HG02588 (cell line): ENCODE results near the gene ANKRD31.
"Not testable (repeated sequence)": the region's sequence is repeated elsewhere in the genome, so short reads cannot be mapped to it uniquely, and the experiment has no call there.

Experiments used
- ATAC-seq: cut with Tn5 transposase; IDR thresholded peaks from one replicate; pipeline ENCODE4 v1.9.1; 2021; ENCODE audit warnings: mild to moderate bottlenecking, moderate library complexity; ENCODE audit not compliant: unreplicated experiment

Gene ANKRD31

GRCh38 chr5:75236322-75237316 is at the start of gene ANKRD31:
Gene ANKRD31 (minus strand): TSS chr5:75236878. CDS start chr5:75236686, 192 bp downstream.
- peak; percentile 99 for ATAC-seq

- no peak for ATAC-seq
Observed at GRCh38 chr5:75286211-75286773, 49.6 kb upstream of the ANKRD31 start.

GRCh38 chr5:75282581-75282980 is 45.9 kb upstream of the ANKRD31 start:
- no peak for ATAC-seq

- no peak for ATAC-seq
Observed at GRCh38 chr5:75281716-75282465, 45.2 kb upstream of the ANKRD31 start.

- ATAC-seq, result no peak
Observed at GRCh38 chr5:75279321-75279720, 42.6 kb upstream of the ANKRD31 start.

- no peak for ATAC-seq
Observed at GRCh38 chr5:75277463-75277862, 40.8 kb upstream of the ANKRD31 start.

GRCh38 chr5:75275756-75276155 is 39.1 kb upstream of the ANKRD31 start:
- ATAC-seq, result no peak

GRCh38 chr5:75275147-75275546 is 38.5 kb upstream of the ANKRD31 start:
- no peak for ATAC-seq

GRCh38 chr5:75274486-75274885 is 37.8 kb upstream of the ANKRD31 start:
- ATAC-seq, result no peak

- ATAC-seq, result not testable (repeated sequence)
Observed at GRCh38 chr5:75270605-75271004, 33.9 kb upstream of the ANKRD31 start.

- ATAC-seq, result no peak
Observed at GRCh38 chr5:75265731-75266130, 29.1 kb upstream of the ANKRD31 start.

GRCh38 chr5:75262271-75262670 is 25.6 kb upstream of the ANKRD31 start:
- ATAC-seq, result no peak

GRCh38 chr5:75260708-75261107 is 24.0 kb upstream of the ANKRD31 start:
- no peak for ATAC-seq

- not testable (repeated sequence) for ATAC-seq
Observed at GRCh38 chr5:75250452-75250851, 13.8 kb upstream of the ANKRD31 start.

GRCh38 chr5:75245023-75245422 is 8.3 kb upstream of the ANKRD31 start:
- no peak for ATAC-seq

GRCh38 chr5:75243510-75243909 is 6.8 kb upstream of the ANKRD31 start:
- no peak for ATAC-seq

- no peak for ATAC-seq
Observed at GRCh38 chr5:75243100-75243499, 6.4 kb upstream of the ANKRD31 start.

GRCh38 chr5:75242067-75242466 is 5.4 kb upstream of the ANKRD31 start:
- ATAC-seq, result no peak

GRCh38 chr5:75239681-75240080 is 3.0 kb upstream of the ANKRD31 start:
- no peak for ATAC-seq

GRCh38 chr5:75235711-75236110 is 967 bp downstream of the ANKRD31 start:
- ATAC-seq, result no peak

GRCh38 chr5:75234251-75234650 is 2.4 kb downstream of the ANKRD31 start:
- ATAC-seq, result no peak
